Heart left ventricle (tissue), 13 donors: Measurements from ENCODE around the gene TMEM168.

Experiments
- CTCF ChIP-seq, 12 donors: fragments of 200-600 bp; sonication (generic) in 4 of 12; IDR thresholded peaks; one replicate each; pipeline versions ENCODE4 v1.5.0 to v1.8.0; 2018 to 2022; ENCODE audit warnings: antibody characterized with exemption in 12 of 12, mild to moderate bottlenecking in 5 of 12
- POLR2A ChIP-seq, 2 donors: fragments of 450-650 bp; IDR thresholded peaks; one replicate each; pipeline ENCODE4 v1.6.1; 2017; ENCODE audit warnings: antibody characterized with exemption in 2 of 2, mild to moderate bottlenecking in 2 of 2, moderate library complexity in 2 of 2
- donor health status: ischemic (EF 13 %, LVEDD 7.1; RV severe dilation, severe dysfunction).
- donor health status: DM: no; HTN: yes; CAD: no.
- donor health status: DM: no; HTN: no; CAD: no.
- donor health status: ischemic (EF 25% LVEDD 6.9; RV normal size, moderate dysfunction).
- donor health status: ischemic (EF 25% LVEDD 5.7; RV mildly dilated, moderate dysfunction).
- donor health status: ischemic (EF 35%, LVEDD 5.7; RV mildly dilated, moderate dysfunction).
- donor health status: nonischemic (EF 11% LVEDD 7.7; RV severe dilation, severe dysfunction).
- donor health status: DM: yes; HTN: yes; CAD: no.
- donor health status: PGD.
- donor health status: ischemic (EF 29% LVEDD 5.4; RV normal size, mild dysfunction).
- donor health status: nonischemic (EF 23%, LVEDD 6.1; RV moderate dilation, normal function).

GRCh38 chr7:112789453-112789816 is 758 bp downstream of the TMEM168 start:
- TF ChIP-seq POLR2A (IDR thresholded peaks at IDR 0.05), result no peak
- TF ChIP-seq CTCF (IDR thresholded peaks at IDR 0.05), result no peak
